Gastroesophageal sphincter (tissue), 3 donors: ENCODE measurements around the gene COLQ.

Experiments used
- POLR2A ChIP-seq, 2 donors: fragments of 450-650 bp; IDR thresholded peaks; one replicate each; pipeline ENCODE4 v1.6.1; 2017; ENCODE audit warnings: antibody characterized with exemption in 2 of 2, mild to moderate bottlenecking in 2 of 2, moderate library complexity in 1 of 2
- TF ChIP-seq, protein P1 (sequence below), 4 experiments: fragments of 200-600 bp in 2 of 4; fragments of 450-650 bp in 2 of 4; sonication (generic) in 1 of 4; IDR thresholded peaks; one replicate each; pipeline ENCODE4 v1.5.1; 2017 to 2019; ENCODE audit warnings: antibody characterized with exemption in 4 of 4, mild to moderate bottlenecking in 2 of 4, moderate library complexity in 2 of 4

DNA sequence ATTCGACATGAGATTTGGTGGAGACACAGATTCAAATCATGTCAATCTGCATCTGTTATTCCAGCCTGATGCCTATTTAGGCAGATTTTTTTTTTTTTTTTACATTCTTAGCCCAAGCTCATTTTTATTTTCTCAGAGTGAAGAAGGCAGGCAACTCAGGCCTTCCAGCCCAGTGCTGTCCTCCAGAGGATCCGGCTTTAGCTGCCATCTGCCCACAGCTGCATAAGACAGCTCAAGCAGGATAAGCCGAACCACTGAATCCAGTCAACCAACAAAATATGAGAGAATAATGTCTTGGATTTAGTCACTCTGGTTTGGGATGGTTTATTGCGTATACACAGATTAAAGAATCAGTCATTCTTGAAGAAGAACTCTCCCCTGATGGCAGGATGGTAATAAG lies 19.9 kb upstream of the COLQ start:
- TF ChIP-seq, protein P1, sequence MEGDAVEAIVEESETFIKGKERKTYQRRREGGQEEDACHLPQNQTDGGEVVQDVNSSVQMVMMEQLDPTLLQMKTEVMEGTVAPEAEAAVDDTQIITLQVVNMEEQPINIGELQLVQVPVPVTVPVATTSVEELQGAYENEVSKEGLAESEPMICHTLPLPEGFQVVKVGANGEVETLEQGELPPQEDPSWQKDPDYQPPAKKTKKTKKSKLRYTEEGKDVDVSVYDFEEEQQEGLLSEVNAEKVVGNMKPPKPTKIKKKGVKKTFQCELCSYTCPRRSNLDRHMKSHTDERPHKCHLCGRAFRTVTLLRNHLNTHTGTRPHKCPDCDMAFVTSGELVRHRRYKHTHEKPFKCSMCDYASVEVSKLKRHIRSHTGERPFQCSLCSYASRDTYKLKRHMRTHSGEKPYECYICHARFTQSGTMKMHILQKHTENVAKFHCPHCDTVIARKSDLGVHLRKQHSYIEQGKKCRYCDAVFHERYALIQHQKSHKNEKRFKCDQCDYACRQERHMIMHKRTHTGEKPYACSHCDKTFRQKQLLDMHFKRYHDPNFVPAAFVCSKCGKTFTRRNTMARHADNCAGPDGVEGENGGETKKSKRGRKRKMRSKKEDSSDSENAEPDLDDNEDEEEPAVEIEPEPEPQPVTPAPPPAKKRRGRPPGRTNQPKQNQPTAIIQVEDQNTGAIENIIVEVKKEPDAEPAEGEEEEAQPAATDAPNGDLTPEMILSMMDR (IDR thresholded peaks at IDR 0.05) = no peak
- no peak for TF ChIP-seq POLR2A (IDR thresholded peaks at IDR 0.05)
